GM23338 (cell line): ENCODE measurements around the gene C22orf39. TPM values are rescaled to one million over a fixed set of nuclear protein-coding genes. Genes with fewer than 3 reads are reported as not detected.

ENCODE experiments used
- ATAC-seq: fragments of 200-7000 bp; cut with Tn5 transposase; 3 replicates; pipeline ENCODE4 v1.9.1; 2020
- DNase-seq: peaks from one replicate; pipeline ENCODE4 v3.0.0-alpha.2; 2015; ENCODE audit warnings: low spot score
- H2AFZ ChIP-seq: fragments of 200-600 bp; sonication (generic); 2 replicates; pipeline ENCODE4 v1.8.0; 2016; ENCODE audit warnings: antibody characterized with exemption, mild to moderate bottlenecking, moderate library complexity
- H3F3A ChIP-seq: fragments of 200-600 bp; sonication (generic); replicated peaks from 2 replicates; pipeline ENCODE4 v1.8.0; 2017; ENCODE audit warnings: antibody characterized with exemption, mixed run types, low read depth
- H3K27ac ChIP-seq: fragments of 200-600 bp; sonication (generic); 2 replicates; pipeline ENCODE4 v1.6.1; 2016; ENCODE audit warnings: low read depth
- H3K27me3 ChIP-seq: fragments of 200-600 bp; sonication (generic); 2 replicates; pipeline ENCODE4 v1.8.0; 2016; ENCODE audit warnings: mild to moderate bottlenecking, mixed run types, moderate library complexity; ENCODE audit not compliant: insufficient read depth
- H3K36me3 ChIP-seq: fragments of 200-600 bp; sonication (generic); 2 replicates; pipeline ENCODE4 v1.8.0; 2016; ENCODE audit warnings: mild to moderate bottlenecking; ENCODE audit not compliant: insufficient read depth
- H3K4me1 ChIP-seq: fragments of 200-600 bp; sonication (generic); 2 replicates; pipeline ENCODE4 v1.8.0; 2016; ENCODE audit warnings: mild to moderate bottlenecking, moderate library complexity; ENCODE audit not compliant: insufficient read depth
- H3K4me2 ChIP-seq: fragments of 200-600 bp; sonication (generic); 2 replicates; pipeline ENCODE4 v1.7.1; 2017; ENCODE audit warnings: mixed run types
- H3K4me3 ChIP-seq: fragments of 200-600 bp; sonication (generic); 2 replicates; pipeline ENCODE4 v1.6.1; 2016; ENCODE audit warnings: mixed run types
- H3K79me2 ChIP-seq: fragments of 200-600 bp; sonication (generic); replicated peaks from 2 replicates; pipeline ENCODE4 v1.8.0; 2017; ENCODE audit warnings: mild to moderate bottlenecking; ENCODE audit not compliant: insufficient read depth
- H3K9me2 ChIP-seq: fragments of 200-600 bp; sonication (generic); 2 replicates; pipeline ENCODE4 v1.8.0; 2017; ENCODE audit not compliant: insufficient read depth
- H4K20me1 ChIP-seq: fragments of 200-600 bp; sonication (generic); replicated peaks from 2 replicates; pipeline ENCODE4 v1.8.0; 2017; ENCODE audit warnings: mild to moderate bottlenecking; ENCODE audit not compliant: insufficient read depth
- H3K27ac Mint-ChIP-seq: 2 replicates; pipeline ENCODE4 v1.8.0; 2020; ENCODE audit warnings: inconsistent platforms, mild to moderate bottlenecking, moderate library complexity, mixed read lengths
- H3K27me3 Mint-ChIP-seq: 3 replicates; pipeline ENCODE4 v1.8.0; 2022; ENCODE audit warnings: low read depth, mild to moderate bottlenecking, moderate library complexity, mixed read lengths, inconsistent platforms; ENCODE audit not compliant: insufficient read depth, poor library complexity
- H3K36me3 Mint-ChIP-seq: 3 replicates; pipeline ENCODE4 v1.8.0; 2021; ENCODE audit warnings: low read depth, mild to moderate bottlenecking, inconsistent platforms, moderate library complexity, mixed read lengths
- H3K4me1 Mint-ChIP-seq: 3 replicates; pipeline ENCODE4 v1.8.0; 2020; ENCODE audit warnings: mild to moderate bottlenecking, inconsistent platforms, mixed read lengths
- H3K4me3 Mint-ChIP-seq: 3 replicates; pipeline ENCODE4 v1.8.0; 2021; ENCODE audit warnings: moderate library complexity, mild to moderate bottlenecking, inconsistent platforms, mixed read lengths
- H3K9me3 Mint-ChIP-seq: 3 replicates; pipeline ENCODE4 v1.8.0; 2020; ENCODE audit warnings: moderate library complexity, mild to moderate bottlenecking, inconsistent platforms, mixed read lengths
- CREB1 ChIP-seq: fragments of 250-450 bp; sonication (Bioruptor Pico); IDR thresholded peaks from 2 replicates; pipeline ENCODE4 v1.5.0; 2020; ENCODE audit warnings: low read depth, mild to moderate bottlenecking, moderate library complexity
- EZH2 ChIP-seq: fragments of 200-600 bp; sonication (generic); IDR thresholded peaks from one replicate; pipeline ENCODE4 v1.8.0; 2017; ENCODE audit warnings: antibody characterized with exemption, mild to moderate bottlenecking, low read depth; ENCODE audit not compliant: unreplicated experiment
- JUNB ChIP-seq: IDR thresholded peaks from one replicate; pipeline ENCODE4 v1.6.1; 2016; ENCODE audit warnings: antibody characterized with exemption; ENCODE audit not compliant: unreplicated experiment
- STAT1 ChIP-seq: IDR thresholded peaks from one replicate; pipeline ENCODE4 v1.6.1; 2016; ENCODE audit warnings: antibody characterized with exemption; ENCODE audit not compliant: unreplicated experiment
- ZNF331 ChIP-seq: fragments of 250-450 bp; sonication (Bioruptor Pico); IDR thresholded peaks from 2 replicates; pipeline ENCODE4 v1.5.0; 2020; ENCODE audit warnings: low read depth, mild to moderate bottlenecking, moderate library complexity
- polyA plus RNA-seq: library from polyadenylated mRNA; unstranded; fragments of >200 nt; fragmentation: Nextera tagmentation; extraction: Ambion mirVana; gene quantifications from 2 replicates; pipeline ENCODE4 v1.2.1, GENCODE V29; 2016
- total RNA-seq: library from RNA; depleted of rRNA; stranded (reverse); fragments of >200 nt; shearing (Covaris generic); gene quantifications from 2 replicates; pipeline ENCODE4 v1.2.3, GENCODE V29; 2014
- TF ChIP-seq, protein P1 (sequence below): fragments of 250-450 bp; sonication (Bioruptor Pico); IDR thresholded peaks from 2 replicates; pipeline ENCODE4 v1.5.0; 2020; ENCODE audit warnings: mild to moderate bottlenecking, moderate library complexity
- TF ChIP-seq, protein P2 (sequence below): IDR thresholded peaks from one replicate; pipeline ENCODE4 v1.6.1; 2018; ENCODE audit warnings: antibody characterized with exemption; ENCODE audit not compliant: unreplicated experiment

The C22orf39 gene
- total and polyA plus RNA-seq, 2 experiments from 2014 or later = 37.4 to 40.2 TPM

DNA sequence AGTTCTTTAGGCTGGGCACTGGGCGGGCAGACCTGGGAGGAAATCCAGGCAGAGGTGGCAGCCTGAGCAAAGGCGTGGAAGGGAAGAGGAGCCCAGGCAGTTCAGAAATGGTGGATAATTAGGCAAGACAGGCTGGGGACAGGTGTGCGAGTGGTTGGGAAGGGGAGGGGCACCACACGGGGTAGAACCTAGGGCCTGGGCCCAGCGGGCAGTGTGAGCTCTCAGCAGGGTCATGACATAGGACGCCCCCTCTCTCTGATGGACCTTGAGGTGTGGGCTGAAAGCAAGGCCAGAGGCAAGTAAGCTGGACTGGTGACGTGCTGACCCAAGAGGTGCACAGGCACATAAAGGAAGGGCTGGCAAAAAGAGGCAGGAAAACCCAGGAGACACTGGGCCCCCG lies 24.7 kb upstream of the C22orf39 start:
- Histone ChIP-seq H3K4me2 (no peak overlapping the region), H3K9me2 (no peaks in the 10 kb centered on the region), H3K27ac (no peak overlapping the region), H3F3A (no peaks in the 10 kb centered on the region), H3K4me3 (no peak overlapping the region), H3K4me1 (no peaks in the 10 kb centered on the region), H4K20me1 (peaks cover 23% of the 10 kb centered on the region), H2AFZ (no peak overlapping the region), H3K79me2 (peaks cover 35% of the 10 kb centered on the region), H3K27me3 (no peaks in the 10 kb centered on the region), H3K36me3 (peaks cover 33% of the 10 kb centered on the region; the same call in 1 of the 2 replicates)
- Mint-ChIP-seq H3K4me1 (peaks cover 2% of the 10 kb centered on the region; the same call in 2 of the 3 replicates), H3K9me3 (no peaks in the 10 kb centered on the region), H3K4me3 (no peak overlapping the region), H3K27ac (no peak overlapping the region), H3K36me3 (peaks cover 67% of the 10 kb centered on the region), H3K27me3 (no peaks in the 10 kb centered on the region)
- TF ChIP-seq JUNB (no peak), ZNF331 (CRISPR knock-in tag) (no peak), EZH2 (no peak), STAT1 (no peak), CREB1 (CRISPR knock-in tag) (no peak)
- TF ChIP-seq, protein P1, sequence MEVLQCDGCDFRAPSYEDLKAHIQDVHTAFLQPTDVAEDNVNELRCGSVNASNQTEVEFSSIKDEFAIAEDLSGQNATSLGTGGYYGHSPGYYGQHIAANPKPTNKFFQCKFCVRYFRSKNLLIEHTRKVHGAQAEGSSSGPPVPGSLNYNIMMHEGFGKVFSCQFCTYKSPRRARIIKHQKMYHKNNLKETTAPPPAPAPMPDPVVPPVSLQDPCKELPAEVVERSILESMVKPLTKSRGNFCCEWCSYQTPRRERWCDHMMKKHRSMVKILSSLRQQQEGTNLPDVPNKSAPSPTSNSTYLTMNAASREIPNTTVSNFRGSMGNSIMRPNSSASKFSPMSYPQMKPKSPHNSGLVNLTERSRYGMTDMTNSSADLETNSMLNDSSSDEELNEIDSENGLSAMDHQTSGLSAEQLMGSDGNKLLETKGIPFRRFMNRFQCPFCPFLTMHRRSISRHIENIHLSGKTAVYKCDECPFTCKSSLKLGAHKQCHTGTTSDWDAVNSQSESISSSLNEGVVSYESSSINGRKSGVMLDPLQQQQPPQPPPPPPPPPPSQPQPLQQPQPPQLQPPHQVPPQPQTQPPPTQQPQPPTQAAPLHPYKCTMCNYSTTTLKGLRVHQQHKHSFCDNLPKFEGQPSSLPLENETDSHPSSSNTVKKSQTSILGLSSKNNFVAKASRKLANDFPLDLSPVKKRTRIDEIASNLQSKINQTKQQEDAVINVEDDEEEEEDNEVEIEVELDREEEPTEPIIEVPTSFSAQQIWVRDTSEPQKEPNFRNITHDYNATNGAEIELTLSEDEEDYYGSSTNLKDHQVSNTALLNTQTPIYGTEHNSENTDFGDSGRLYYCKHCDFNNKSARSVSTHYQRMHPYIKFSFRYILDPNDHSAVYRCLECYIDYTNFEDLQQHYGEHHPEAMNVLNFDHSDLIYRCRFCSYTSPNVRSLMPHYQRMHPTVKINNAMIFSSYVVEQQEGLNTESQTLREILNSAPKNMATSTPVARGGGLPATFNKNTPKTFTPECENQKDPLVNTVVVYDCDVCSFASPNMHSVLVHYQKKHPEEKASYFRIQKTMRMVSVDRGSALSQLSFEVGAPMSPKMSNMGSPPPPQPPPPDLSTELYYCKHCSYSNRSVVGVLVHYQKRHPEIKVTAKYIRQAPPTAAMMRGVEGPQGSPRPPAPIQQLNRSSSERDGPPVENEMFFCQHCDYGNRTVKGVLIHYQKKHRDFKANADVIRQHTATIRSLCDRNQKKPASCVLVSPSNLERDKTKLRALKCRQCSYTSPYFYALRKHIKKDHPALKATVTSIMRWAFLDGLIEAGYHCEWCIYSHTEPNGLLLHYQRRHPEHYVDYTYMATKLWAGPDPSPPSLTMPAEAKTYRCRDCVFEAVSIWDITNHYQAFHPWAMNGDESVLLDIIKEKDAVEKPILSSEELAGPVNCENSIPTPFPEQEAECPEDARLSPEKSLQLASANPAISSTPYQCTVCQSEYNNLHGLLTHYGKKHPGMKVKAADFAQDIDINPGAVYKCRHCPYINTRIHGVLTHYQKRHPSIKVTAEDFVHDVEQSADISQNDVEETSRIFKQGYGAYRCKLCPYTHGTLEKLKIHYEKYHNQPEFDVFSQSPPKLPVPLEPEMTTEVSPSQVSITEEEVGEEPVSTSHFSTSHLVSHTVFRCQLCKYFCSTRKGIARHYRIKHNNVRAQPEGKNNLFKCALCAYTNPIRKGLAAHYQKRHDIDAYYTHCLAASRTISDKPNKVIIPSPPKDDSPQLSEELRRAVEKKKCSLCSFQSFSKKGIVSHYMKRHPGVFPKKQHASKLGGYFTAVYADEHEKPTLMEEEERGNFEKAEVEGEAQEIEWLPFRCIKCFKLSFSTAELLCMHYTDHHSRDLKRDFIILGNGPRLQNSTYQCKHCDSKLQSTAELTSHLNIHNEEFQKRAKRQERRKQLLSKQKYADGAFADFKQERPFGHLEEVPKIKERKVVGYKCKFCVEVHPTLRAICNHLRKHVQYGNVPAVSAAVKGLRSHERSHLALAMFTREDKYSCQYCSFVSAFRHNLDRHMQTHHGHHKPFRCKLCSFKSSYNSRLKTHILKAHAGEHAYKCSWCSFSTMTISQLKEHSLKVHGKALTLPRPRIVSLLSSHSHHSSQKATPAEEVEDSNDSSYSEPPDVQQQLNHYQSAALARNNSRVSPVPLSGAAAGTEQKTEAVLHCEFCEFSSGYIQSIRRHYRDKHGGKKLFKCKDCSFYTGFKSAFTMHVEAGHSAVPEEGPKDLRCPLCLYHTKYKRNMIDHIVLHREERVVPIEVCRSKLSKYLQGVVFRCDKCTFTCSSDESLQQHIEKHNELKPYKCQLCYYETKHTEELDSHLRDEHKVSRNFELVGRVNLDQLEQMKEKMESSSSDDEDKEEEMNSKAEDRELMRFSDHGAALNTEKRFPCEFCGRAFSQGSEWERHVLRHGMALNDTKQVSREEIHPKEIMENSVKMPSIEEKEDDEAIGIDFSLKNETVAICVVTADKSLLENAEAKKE = no peak
- TF ChIP-seq, protein P2, sequence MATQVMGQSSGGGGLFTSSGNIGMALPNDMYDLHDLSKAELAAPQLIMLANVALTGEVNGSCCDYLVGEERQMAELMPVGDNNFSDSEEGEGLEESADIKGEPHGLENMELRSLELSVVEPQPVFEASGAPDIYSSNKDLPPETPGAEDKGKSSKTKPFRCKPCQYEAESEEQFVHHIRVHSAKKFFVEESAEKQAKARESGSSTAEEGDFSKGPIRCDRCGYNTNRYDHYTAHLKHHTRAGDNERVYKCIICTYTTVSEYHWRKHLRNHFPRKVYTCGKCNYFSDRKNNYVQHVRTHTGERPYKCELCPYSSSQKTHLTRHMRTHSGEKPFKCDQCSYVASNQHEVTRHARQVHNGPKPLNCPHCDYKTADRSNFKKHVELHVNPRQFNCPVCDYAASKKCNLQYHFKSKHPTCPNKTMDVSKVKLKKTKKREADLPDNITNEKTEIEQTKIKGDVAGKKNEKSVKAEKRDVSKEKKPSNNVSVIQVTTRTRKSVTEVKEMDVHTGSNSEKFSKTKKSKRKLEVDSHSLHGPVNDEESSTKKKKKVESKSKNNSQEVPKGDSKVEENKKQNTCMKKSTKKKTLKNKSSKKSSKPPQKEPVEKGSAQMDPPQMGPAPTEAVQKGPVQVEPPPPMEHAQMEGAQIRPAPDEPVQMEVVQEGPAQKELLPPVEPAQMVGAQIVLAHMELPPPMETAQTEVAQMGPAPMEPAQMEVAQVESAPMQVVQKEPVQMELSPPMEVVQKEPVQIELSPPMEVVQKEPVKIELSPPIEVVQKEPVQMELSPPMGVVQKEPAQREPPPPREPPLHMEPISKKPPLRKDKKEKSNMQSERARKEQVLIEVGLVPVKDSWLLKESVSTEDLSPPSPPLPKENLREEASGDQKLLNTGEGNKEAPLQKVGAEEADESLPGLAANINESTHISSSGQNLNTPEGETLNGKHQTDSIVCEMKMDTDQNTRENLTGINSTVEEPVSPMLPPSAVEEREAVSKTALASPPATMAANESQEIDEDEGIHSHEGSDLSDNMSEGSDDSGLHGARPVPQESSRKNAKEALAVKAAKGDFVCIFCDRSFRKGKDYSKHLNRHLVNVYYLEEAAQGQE = no peak
- no peak for ATAC-seq
- DNase-seq = no peak
